ENCODE data around the gene CDKAL1.
"Not testable (repeated sequence)": the region's sequence is repeated elsewhere in the genome, so short reads cannot be mapped to it uniquely, and the experiment has no call there.

The CDKAL1 gene

GRCh38 chr6:21051777-21052176, 517.5 kb downstream of the CDKAL1 start:
- TF ChIP-seq CTCF (conservative IDR thresholded peaks at IDR 0.05; ENCODE audit: low read depth, low read length) = no peak
- no peak overlapping the region for H3K4me3 ChIP-seq (ENCODE audit: low read depth, low read length)
- no peak for DNase-seq (ENCODE audit: low read depth)

GRCh38 chr6:21053612-21054011, 519.4 kb downstream of the CDKAL1 start:
- H3K4me3 ChIP-seq (ENCODE audit: low read depth, low read length) = no peak overlapping the region
- peak; percentile 47 for DNase-seq (ENCODE audit: low read depth)
- no peak for TF ChIP-seq CTCF (conservative IDR thresholded peaks at IDR 0.05; ENCODE audit: low read depth, low read length)

GRCh38 chr6:21055480-21055879, 521.2 kb downstream of the CDKAL1 start:
- H3K4me3 ChIP-seq (ENCODE audit: low read depth, low read length); DNase-seq (ENCODE audit: low read depth): not testable (repeated sequence)

- DNase-seq (ENCODE audit: low read depth) = no peak
- TF ChIP-seq CTCF (conservative IDR thresholded peaks at IDR 0.05; ENCODE audit: low read depth, low read length) = no peak
- H3K4me3 ChIP-seq (ENCODE audit: low read depth, low read length) = no peak overlapping the region
Measured at GRCh38 chr6:21061892-21062291, 527.6 kb downstream of the CDKAL1 start.

- peak; percentile 39 for DNase-seq (ENCODE audit: low read depth)
- no peak overlapping the region for H3K4me3 ChIP-seq (ENCODE audit: low read depth, low read length)
- TF ChIP-seq CTCF (conservative IDR thresholded peaks at IDR 0.05; ENCODE audit: low read depth, low read length) = no peak
Measured at GRCh38 chr6:21064756-21065340, 530.6 kb downstream of the CDKAL1 start.

GRCh38 chr6:21067521-21067920, 533.3 kb downstream of the CDKAL1 start:
- no peak overlapping the region for H3K4me3 ChIP-seq (ENCODE audit: low read depth, low read length)
- no peak for TF ChIP-seq CTCF (conservative IDR thresholded peaks at IDR 0.05; ENCODE audit: low read depth, low read length)
- peak; percentile 42 for DNase-seq (ENCODE audit: low read depth)

- DNase-seq (ENCODE audit: low read depth) = no peak
- H3K4me3 ChIP-seq (ENCODE audit: low read depth, low read length) = no peak overlapping the region
- no peak for TF ChIP-seq CTCF (conservative IDR thresholded peaks at IDR 0.05; ENCODE audit: low read depth, low read length)
Measured at GRCh38 chr6:21070620-21071019, 536.4 kb downstream of the CDKAL1 start.

Data from choroid plexus epithelial cell (primary cell).